ENCODE measurements around the gene KCNIP1.

Gene KCNIP1

GRCh38 chr5:170783498-170784247 lies 279.9 kb downstream of the KCNIP1 start, which contains the start of gene GABRP:
Gene GABRP (plus strand): TSS chr5:170783725. CDS start chr5:170788616, 4,891 bp downstream.
- Histone ChIP-seq H3K27ac (ENCODE audit: low read length) (no peak within 1 kb of the TSS), H3K4me3 (ENCODE audit: low read length) (no peak within 1 kb of the TSS), H3K4me1 (ENCODE audit: insufficient read depth, low read length) (no peaks in the 10 kb centered on the region; the same call in 1 of the 2 replicates), H3K27me3 (ENCODE audit: insufficient read depth, low read length) (no peaks in the 10 kb centered on the region), H3K36me3 (ENCODE audit: insufficient read depth, low read depth, low read length) (no peaks in the 10 kb centered on the region), H3K9me3 (ENCODE audit: insufficient read depth, low read depth, low read length) (no peaks in the 10 kb centered on the region), H3K9ac (ENCODE audit: low read depth, low read length) (no peak within 1 kb of the TSS)

GRCh38 chr5:170785416-170785815 lies 281.6 kb downstream of the KCNIP1 start:
- Histone ChIP-seq H3K27me3 (ENCODE audit: insufficient read depth, low read length) (no peaks in the 10 kb centered on the region), H3K4me3 (ENCODE audit: low read length) (no peak overlapping the region), H3K9ac (ENCODE audit: low read depth, low read length) (no peak overlapping the region), H3K9me3 (ENCODE audit: insufficient read depth, low read depth, low read length) (no peaks in the 10 kb centered on the region), H3K4me1 (ENCODE audit: insufficient read depth, low read length) (no peaks in the 10 kb centered on the region; the same call in 1 of the 2 replicates), H3K27ac (ENCODE audit: low read length) (no peak overlapping the region), H3K36me3 (ENCODE audit: insufficient read depth, low read depth, low read length) (no peaks in the 10 kb centered on the region)
